Measurements from ENCODE around the gene PRKN. TPM values are rescaled to one million over a fixed set of nuclear protein-coding genes. Genes with fewer than 3 reads are reported as not detected.

Gene PRKN
- total RNA-seq, 1 experiment from 2014 or later = 0.34 TPM

DNA sequence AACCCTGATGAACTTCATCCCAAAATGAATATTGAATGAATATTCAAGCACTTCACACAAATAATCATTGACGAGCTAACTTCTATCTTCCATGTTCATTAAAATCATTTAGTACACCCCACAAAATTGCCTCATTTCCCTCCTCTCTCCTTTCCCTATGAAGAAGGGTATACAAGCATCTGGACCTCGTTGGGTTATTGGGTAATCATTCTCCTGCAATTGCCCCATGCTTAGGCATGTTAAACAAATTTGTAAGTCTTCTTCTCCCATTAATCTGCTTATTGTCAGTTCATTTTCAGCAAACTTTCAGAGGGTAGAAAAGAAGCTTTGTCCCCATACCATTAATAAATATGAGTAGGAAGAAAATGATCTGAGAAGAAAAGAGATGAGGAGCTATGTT, 27.6 kb downstream of the PRKN start:
- no TSS peak for BruUV-seq (replicated peaks)
- ChIA-PET CTCF (no interaction called here), POLR2A (no interaction called here)
- H3K27me3 Mint-ChIP-seq (ENCODE audit: insufficient read depth, unreplicated experiment) = no peaks in the 10 kb centered on the region
- H3K36me3 ChIP-seq (ENCODE audit: control insufficient read depth, insufficient read depth, low read length) = no peaks in the 10 kb centered on the region
- no peaks in the 10 kb centered on the region for H3K9me3 Mint-ChIP-seq (ENCODE audit: unreplicated experiment)
- no peaks in the 10 kb centered on the region for H3K4me1 Mint-ChIP-seq (ENCODE audit: low read depth, unreplicated experiment)
- H3K27ac Mint-ChIP-seq (ENCODE audit: unreplicated experiment) = no peak overlapping the region
- TF ChIP-seq, protein P1, sequence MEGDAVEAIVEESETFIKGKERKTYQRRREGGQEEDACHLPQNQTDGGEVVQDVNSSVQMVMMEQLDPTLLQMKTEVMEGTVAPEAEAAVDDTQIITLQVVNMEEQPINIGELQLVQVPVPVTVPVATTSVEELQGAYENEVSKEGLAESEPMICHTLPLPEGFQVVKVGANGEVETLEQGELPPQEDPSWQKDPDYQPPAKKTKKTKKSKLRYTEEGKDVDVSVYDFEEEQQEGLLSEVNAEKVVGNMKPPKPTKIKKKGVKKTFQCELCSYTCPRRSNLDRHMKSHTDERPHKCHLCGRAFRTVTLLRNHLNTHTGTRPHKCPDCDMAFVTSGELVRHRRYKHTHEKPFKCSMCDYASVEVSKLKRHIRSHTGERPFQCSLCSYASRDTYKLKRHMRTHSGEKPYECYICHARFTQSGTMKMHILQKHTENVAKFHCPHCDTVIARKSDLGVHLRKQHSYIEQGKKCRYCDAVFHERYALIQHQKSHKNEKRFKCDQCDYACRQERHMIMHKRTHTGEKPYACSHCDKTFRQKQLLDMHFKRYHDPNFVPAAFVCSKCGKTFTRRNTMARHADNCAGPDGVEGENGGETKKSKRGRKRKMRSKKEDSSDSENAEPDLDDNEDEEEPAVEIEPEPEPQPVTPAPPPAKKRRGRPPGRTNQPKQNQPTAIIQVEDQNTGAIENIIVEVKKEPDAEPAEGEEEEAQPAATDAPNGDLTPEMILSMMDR (IDR thresholded peaks at IDR 0.05; ENCODE audit: insufficient read depth in 1 of 2, low read depth in 1 of 2, low read length in 1 of 2, severe bottlenecking in 1 of 2, unreplicated experiment in 1 of 2) = no peak
- no peaks in the 10 kb centered on the region for H3K36me3 Mint-ChIP-seq (ENCODE audit: insufficient read depth, unreplicated experiment)
- intact Hi-C loops (cut with micrococcal nuclease; ENCODE audit: unreplicated experiment) = no loop called here
- H3K4me3 ChIP-seq (ENCODE audit: low read depth, low read length) = no peak overlapping the region
- no peak overlapping the region for H3K4me3 Mint-ChIP-seq (ENCODE audit: unreplicated experiment)
- no peak for DNase-seq
- no peaks in the 10 kb centered on the region for H3K4me1 ChIP-seq
- H3K9me3 ChIP-seq = no peaks in the 10 kb centered on the region
- no peaks in the 10 kb centered on the region for H3K27me3 ChIP-seq (replicated peaks; ENCODE audit: control insufficient read depth, insufficient read depth, low read length)

DNA sequence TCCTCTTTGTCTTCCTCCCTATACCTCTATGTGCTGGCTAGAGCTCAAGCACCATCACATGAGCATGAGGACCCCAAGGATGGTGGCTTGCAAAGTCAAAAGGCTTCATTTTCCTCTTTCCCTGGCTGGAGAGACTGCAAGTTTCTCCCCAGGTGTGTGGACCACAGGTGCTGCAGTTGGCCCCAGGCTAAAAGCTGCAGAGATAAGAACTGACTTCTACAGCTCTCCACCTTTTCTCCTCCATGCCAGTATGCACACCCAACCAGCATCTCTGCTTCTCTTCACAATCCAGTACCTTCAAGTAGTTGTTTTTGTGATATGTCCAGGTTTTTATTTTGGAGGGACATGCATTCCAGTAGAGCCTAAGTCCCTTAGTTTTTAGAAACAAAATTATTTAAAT, 29.1 kb downstream of the PRKN start:
- H3K4me3 ChIP-seq (ENCODE audit: low read depth, low read length) = no peak overlapping the region
- H3K36me3 Mint-ChIP-seq (ENCODE audit: insufficient read depth, unreplicated experiment) = no peaks in the 10 kb centered on the region
- no peaks in the 10 kb centered on the region for H3K9me3 ChIP-seq
- POLR2A ChIA-PET = no interaction called here
- H3K4me3 Mint-ChIP-seq (ENCODE audit: unreplicated experiment) = no peak overlapping the region
- no peaks in the 10 kb centered on the region for H3K4me1 Mint-ChIP-seq (ENCODE audit: low read depth, unreplicated experiment)
- CTCF ChIA-PET = no interaction called here
- H3K27me3 ChIP-seq (replicated peaks; ENCODE audit: control insufficient read depth, insufficient read depth, low read length) = no peaks in the 10 kb centered on the region
- BruUV-seq (replicated peaks) = no TSS peak
- no peaks in the 10 kb centered on the region for H3K4me1 ChIP-seq
- no peak for DNase-seq
- no peaks in the 10 kb centered on the region for H3K9me3 Mint-ChIP-seq (ENCODE audit: unreplicated experiment)
- no peaks in the 10 kb centered on the region for H3K36me3 ChIP-seq (ENCODE audit: control insufficient read depth, insufficient read depth, low read length)
- H3K27me3 Mint-ChIP-seq (ENCODE audit: insufficient read depth, unreplicated experiment) = no peaks in the 10 kb centered on the region
- no peak overlapping the region for H3K27ac Mint-ChIP-seq (ENCODE audit: unreplicated experiment)
- intact Hi-C loops (cut with micrococcal nuclease; ENCODE audit: unreplicated experiment) = no loop called here
- TF ChIP-seq, protein P1 (IDR thresholded peaks at IDR 0.05; ENCODE audit: insufficient read depth in 1 of 2, low read depth in 1 of 2, low read length in 1 of 2, severe bottlenecking in 1 of 2, unreplicated experiment in 1 of 2) = no peak

DNA sequence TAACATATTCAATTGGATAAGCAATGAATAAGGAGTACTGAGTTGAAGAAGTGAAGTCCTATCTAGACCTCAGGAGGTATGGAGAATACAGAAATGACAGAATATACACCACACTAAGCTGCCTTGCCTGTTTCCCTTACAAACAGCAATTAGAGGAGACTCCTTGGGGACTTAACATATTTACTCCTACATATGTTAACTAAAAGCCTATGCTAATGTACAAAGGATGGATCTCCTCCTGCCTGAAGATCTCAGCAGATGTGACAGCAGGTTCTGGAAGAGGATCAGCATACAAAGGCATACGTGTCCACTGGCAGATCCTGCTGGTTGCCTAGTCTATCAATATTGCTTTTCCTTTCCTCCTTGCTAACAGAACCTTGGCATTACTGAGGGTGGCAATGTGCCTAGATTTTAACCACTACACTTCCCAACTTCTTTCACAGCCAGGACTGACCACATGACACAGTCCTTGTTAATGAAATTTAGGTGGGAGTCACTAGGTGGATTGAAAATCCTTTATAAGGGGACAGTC, 29.6 kb downstream of the PRKN start:
- Histone ChIP-seq H3K36me3 (ENCODE audit: control insufficient read depth, insufficient read depth, low read length) (no peaks in the 10 kb centered on the region), H3K9me3 (no peaks in the 10 kb centered on the region), H3K4me1 (no peaks in the 10 kb centered on the region), H3K27me3 (replicated peaks; ENCODE audit: control insufficient read depth, insufficient read depth, low read length) (no peaks in the 10 kb centered on the region), H3K4me3 (ENCODE audit: low read depth, low read length) (no peak overlapping the region)
- TF ChIP-seq, protein P1 (IDR thresholded peaks at IDR 0.05; ENCODE audit: insufficient read depth in 1 of 2, low read depth in 1 of 2, low read length in 1 of 2, severe bottlenecking in 1 of 2, unreplicated experiment in 1 of 2) = no peak
- ChIA-PET CTCF (no interaction called here), POLR2A (no interaction called here)
- intact Hi-C loops (cut with micrococcal nuclease; ENCODE audit: unreplicated experiment) = no loop called here
- BruUV-seq (replicated peaks) = no TSS peak
- no peak for DNase-seq
- H3K4me1 Mint-ChIP-seq (ENCODE audit: low read depth, unreplicated experiment) = no peaks in the 10 kb centered on the region
- no peaks in the 10 kb centered on the region for H3K36me3 Mint-ChIP-seq (ENCODE audit: insufficient read depth, unreplicated experiment)
- H3K9me3 Mint-ChIP-seq (ENCODE audit: unreplicated experiment) = no peaks in the 10 kb centered on the region
- no peaks in the 10 kb centered on the region for H3K27me3 Mint-ChIP-seq (ENCODE audit: insufficient read depth, unreplicated experiment)
- no peak overlapping the region for H3K4me3 Mint-ChIP-seq (ENCODE audit: unreplicated experiment)
- no peak overlapping the region for H3K27ac Mint-ChIP-seq (ENCODE audit: unreplicated experiment)
